ENCODE measurements around the gene PPM1J.
A peak's percentile ranks its signal among the peaks of the same experiment; 100 is the strongest.

Gene PPM1J

DNA sequence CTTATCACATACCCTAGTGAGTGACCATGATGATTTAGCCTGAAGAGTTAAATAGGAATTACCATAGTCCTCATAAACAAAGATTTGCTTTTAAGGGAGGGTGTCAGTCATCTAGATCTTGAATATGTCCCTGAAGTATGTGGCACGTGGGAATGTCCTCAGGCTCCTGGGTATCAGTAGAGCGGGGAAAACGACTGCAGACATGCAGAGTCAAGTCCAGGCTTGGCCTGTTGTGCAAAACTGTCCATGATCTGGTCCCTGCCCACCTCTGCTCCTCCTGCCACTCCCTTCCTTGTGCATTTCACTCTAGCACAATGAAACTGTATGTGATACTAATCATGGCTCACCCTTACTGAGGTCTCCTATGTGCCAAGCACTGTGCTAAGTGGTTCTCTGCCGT, 27.8 kb downstream of the PPM1J start:
- no peak for DNase-seq

DNA sequence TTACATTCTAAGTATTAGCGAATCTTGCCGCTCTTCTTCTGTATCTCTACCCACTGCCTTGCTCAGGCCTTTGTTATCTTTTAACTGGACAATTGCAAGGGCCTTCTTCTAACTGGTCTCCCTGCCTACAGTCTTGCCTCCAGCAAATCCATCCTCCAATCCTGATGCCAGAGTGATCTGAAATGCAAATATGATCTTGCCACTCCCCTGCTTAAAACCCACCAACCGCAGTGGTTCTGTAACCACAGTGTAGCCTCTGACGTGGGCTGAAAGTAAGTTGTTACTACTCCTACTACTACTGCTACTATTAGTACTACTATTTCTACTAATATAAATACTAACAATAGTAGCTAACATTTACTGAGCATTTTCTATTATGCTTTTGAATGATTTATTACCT, 28.3 kb downstream of the PPM1J start:
- no peak for DNase-seq

DNA sequence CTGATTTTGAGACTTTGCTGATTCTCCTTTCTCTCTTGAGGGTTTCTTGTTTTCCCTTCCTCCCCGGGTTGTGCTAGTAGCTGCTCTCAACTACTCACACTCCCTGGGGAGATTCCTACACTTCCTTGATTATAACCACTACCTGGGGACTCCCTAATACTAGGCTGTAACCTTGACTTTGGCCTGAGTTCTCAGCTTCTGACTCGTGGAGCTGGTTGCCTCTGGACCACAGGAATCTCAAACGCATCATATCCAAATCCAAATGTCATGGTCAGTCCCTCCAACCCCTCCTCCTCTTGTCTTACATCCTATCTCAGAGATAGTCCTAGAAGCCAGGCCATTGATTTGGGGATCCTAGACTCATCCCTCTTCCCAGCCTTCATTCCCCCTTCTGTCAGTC, 28.7 kb downstream of the PPM1J start:
- no peak for DNase-seq

DNA sequence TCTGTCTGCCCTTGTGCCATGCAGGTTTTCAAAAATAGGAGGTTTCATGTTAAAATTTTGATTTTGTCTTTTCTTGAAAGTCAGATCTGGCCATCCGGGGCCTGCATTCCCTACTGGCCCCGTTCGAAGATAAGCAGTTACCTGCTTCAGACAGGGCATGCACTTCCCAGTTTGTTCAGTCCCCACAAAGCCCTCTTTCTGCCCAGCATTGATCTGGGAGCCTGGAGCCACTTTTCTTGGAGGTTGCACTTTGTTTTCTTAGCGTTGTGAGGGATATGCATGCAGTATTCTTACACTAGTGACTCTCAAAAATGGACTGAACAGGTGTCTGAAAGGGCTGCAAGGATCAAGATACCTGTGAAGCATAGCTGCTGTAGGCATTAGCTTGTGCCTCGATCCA, 29.2 kb downstream of the PPM1J start:
- no peak for DNase-seq

DNA sequence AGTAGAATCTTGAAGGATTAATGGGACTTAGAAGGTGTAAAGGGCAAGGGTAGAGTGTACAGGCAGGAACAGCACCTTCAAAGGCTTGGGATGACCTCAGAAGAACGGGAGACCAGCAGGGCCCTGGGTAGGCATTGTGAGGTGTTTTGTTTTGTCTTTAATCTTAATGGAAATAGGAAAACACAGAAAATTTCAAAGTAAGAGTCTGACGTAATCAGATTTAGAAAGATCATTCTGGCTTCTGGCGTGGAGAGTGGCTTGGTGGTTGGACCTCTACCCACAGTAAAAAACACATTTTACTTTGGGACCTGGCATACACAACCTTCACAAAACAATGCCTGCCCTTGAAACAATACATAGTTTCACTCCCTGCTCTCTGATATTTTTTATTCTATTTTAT, 36.5 kb downstream of the PPM1J start:
- DNase-seq: no peak

DNA sequence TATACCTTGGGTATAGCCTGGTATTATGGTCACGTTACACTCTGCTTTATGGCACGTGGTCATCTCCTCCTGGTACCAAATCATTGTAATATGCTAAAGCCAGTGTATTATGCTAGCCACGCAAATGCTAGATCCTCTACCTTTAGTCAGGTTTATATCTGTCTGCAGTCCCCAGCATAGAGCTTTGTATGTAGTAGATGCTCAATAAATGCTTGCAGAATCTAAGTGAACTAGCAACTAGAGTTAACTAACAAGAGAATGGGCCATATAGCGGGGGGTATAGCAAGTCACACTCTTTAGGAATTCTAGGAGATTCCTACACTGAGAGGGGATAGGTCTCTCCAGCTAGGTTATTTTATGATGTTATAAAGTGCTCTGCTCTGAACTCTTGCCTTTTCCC, 37.6 kb downstream of the PPM1J start:
- DNase-seq: no peak

DNA sequence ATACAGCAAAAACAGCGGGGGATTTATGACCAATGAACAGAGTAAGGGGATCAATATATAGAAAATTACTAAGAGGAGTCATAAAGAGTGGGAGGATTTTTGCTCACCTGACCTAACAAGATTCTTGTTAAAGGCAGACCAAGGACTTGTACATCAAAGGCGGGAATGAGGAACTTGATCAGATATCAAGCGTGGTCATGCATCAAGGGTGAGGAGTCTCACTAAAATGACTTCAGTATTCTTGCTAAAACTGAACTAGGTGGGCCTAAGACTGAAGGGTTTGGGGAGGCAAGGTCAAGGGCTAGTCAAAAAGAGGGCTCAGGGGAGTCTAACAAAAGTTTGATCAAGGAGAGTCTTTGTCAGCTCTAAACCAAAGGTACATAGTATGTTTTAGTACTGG, 38.6 kb downstream of the PPM1J start:
- DNase-seq: no peak

DNA sequence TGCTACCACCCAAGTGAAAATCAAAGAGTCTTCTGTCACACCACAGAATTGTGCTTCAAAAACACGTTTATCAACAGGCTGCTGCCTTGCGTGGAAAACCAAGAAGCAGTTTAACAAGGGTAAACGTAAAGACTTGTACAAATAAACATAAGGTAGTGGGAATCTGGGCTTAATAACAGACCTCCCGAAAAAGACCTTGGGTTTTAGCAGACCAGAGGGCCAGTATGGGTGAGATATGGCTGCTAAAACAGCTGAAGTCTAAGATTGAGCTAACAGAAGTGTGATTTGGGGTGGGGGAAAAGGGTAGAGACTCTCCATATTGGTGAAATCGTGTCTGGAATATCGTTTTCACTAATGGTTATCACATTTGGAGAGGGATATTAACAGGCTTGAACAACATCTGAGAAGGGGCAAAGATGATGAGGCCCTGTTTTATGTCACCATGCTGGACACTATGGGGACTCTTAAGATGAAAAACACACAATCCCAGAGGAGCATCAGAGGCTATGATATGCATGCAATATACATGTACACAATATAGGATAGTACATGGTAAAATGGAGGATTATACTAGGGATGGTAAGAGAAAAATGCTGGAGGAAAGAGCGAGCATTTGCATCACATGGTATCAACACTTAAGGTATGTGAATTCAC, 39.3 kb downstream of the PPM1J start:
- no peak for DNase-seq

DNA sequence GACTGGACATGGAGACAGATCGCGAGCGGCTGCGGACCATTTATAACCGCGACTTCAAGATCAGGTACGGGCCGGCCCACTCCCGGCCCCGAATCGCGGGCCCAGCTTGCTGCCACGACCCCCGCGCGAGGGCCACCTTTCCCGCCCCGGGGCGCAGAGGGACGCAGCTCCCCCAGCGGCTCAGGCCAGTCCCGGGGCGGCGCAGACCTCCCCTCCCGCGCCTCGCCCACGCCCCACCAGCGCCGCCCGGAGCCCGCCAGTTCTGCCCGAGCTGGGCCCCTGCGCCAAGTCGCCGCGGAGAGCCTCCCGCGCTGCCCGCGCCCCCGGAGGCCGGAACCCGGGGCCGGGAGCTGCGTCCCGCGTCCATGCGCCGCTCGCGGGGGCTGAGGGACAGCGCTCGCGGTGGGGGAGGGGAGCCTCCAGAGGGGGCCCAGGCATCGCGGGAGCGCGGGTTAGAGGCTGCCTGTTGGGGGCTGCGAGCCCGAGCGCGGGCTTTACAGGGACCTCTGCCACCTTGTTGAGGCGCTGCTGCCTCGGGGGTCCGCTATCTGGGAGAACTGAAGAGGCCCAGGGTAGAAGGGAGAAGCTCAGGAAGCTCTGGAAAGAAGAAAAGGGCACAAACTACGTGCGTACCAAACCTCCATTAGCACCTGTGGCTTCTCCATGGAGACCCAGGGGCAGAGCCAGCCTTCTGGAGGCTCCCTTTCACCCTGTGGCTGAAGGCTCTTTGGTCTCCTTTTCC, 40.0 kb downstream of the PPM1J start:
- DNase-seq: peak; percentile 44

DNA sequence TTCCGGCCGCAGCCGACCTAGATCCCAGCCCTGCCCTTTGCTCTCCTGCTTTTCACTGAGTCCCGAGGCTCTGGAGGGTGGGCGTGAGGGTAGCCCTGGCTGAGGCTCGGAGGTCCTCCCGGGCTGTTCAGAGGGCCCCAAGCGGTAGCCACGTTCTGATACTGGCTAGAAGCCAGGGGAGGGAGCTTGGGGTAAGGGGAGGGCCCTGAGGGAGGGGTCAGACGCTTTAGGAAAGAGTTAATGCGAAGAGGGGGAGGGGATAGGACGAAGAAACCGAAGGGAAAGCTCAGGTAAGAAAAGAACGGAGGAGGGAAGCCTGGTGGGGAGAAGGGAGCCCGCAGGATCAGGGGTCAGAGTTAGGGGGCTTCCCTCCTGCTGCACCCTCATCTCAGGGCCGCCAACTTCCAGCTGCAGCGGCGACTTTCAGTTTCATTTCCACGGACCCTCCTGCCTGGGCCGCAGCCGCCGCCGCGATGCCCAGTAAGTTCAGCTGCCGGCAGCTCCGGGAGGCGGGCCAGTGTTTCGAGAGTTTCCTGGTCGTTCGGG, 40.6 kb downstream of the PPM1J start, which contains the start of gene MOV10:
TSS of gene MOV10 (plus strand) at position 220 of the 546 bp plus-strand sequence. CDS start at position 474, 254 bp downstream.
- peak; percentile 14 to 46 for DNase-seq

DNA sequence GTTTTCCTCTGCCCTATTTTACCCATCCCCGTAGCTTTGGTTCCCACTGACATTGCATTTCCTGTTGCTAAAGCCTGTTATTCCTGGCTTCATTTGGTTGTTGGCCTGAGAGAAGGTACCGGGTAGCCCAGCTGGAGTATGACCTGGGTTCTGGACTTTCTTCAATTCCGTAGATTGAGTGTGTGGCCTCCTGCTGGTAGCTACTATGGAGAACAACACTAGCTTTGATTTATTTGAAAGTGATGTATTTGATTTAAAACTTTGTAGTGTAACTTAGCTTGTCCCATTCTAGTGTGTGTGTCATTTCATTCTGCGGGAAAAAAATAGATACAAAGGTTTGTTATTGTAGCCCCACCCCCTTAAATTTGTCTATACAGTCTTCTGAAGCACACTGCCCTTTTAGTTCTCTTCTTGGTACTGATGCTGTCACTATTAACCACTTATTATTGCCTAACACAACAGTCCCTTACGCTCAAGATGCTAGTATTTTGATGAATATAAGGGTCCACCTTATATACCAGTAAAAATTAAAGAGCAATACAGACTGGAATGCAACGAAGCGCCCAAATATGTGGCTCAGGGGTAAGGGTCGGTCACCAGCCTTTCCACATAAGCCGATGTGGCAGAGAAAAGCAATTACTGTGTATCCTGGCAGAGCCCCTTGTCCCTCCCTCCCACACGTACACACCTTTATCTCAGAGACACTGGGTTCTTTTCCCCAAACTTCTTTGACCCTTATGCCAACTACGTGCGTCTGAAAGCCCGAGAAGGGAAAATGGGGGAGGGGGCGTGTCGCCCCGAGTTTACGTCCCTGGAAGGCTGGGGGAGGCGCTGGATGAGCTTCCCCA, 41.3 kb downstream of the PPM1J start:
- peak in 1 of 2 experiments; percentile 31 for DNase-seq

DNA sequence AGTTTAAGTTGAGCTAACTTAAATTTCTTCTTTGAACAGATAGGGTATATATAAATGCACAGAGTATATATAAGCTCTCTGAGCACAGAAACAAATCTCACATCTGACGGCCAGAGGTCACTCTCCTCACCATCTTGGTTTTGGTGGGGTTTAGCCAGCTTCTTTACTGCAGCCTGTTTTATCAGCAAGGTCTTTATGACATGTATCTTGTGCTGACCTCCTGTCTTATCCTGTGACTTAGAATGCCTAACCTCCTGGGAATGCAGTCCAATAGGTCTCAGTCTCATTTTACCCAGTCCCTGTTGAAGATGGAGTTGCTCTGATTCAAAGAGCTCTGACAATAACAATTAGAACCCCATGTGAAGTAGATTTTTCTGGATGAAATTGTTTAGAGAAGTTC, 42.3 kb downstream of the PPM1J start:
- DNase-seq: no peak

DNA sequence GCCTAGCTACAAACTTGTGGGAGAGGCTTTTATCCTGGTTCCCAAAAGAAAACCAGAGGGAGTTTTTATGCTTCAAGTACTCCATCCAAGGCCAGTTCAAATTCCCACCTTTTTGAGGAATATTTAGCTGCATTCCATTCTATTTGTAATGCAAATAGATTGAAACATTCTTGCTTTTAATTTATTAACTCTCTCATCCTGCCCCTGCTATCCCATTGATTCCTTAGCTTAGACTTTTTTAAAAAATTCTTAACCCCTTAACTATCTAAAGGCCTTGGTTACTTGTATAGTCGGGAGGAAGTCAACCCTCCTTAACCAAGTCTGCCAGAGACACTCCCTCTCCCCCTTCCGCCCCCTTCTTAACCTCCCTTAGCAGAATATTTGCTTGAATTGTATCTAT, 43.1 kb downstream of the PPM1J start:
- DNase-seq: no peak

DNA sequence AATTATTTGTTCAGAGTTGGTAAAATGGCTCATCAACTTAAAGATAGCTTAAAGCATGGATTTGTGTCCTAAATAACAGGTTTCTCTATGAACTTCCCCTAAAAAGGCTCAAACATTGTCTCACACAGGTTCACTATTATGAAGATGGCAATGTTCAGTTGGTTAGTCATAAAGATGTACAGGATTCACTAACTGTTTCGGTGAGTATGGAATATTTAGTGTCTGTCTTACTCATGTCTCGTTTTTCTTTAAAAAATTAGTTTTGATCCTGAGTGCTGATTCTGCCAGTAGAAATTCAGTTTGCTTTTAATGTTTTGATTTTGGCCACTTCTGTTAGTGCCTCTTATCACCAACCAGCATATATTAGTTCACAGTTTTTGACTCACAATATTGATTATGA, 48.2 kb downstream of the PPM1J start:
- DNase-seq: no peak

DNA sequence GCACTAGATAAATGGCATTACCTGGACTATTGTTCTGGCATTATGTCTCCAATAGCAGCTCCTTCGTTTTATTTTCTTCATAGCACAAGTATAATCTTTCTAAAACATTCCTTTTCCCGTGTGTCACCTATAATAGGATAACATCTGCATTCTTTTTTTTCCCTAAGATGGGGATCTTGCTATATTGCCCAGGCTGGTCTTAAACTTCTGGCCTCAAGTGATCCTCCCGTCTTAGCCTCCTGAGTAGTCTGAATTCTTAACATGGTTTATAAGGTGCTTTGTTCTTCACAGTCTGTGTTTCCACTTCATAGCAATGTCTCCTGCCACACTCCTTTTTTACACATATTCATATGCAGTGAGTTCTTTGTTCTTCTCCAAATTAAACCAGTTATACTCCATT, 49.3 kb downstream of the PPM1J start:
- no peak for DNase-seq
